K562 (cell line): ENCODE data around the gene C22orf39. TPM values are rescaled to one million over a fixed set of nuclear protein-coding genes. Genes with fewer than 3 reads are reported as not detected.

Source experiments
- EP300 ChIP-seq: IDR thresholded peaks from 2 replicates; pipeline ENCODE4 v1.6.1; 2012; ENCODE audit warnings: low read length, improper control_type of control experiment
- HNRNPK ChIP-seq: fragments of 200-400 bp; formaldehyde crosslinking; IDR thresholded peaks from one replicate; pipeline ENCODE4 v1.6.1; 2018; ENCODE audit warnings: mild to moderate bottlenecking, low read depth, low read length; ENCODE audit not compliant: poor library complexity, severe bottlenecking
- IRF2 ChIP-seq: sonication (generic); formaldehyde crosslinking; IDR thresholded peaks from 2 replicates; pipeline ENCODE4 v1.8.1; 2022; ENCODE audit warnings: mild to moderate bottlenecking, missing genetic modification reagents
- JUN ChIP-seq, 2 experiments: sonication (generic) in 1 of 2; formaldehyde crosslinking in 1 of 2; IDR thresholded peaks; 2 replicates each; pipeline versions ENCODE4 v1.6.1 to v1.8.0; 2012 to 2022; ENCODE audit warnings: borderline replicate concordance in 2 of 2, mild to moderate bottlenecking in 2 of 2, improper control_type of control experiment in 1 of 2, low read depth in 1 of 2, low read length in 1 of 2, missing genetic modification reagents in 1 of 2
- MEF2D ChIP-seq: conservative IDR thresholded peaks from 2 replicates; pipeline ENCODE4 v1.6.1; 2016; ENCODE audit warnings: low read depth, missing genetic modification characterization, missing compliant biosample characterization
- MTF1 ChIP-seq: fragments of 250-450 bp; sonication (Bioruptor Pico); IDR thresholded peaks from 2 replicates; pipeline ENCODE4 v1.9.0; 2021; ENCODE audit warnings: moderate library complexity, mild to moderate bottlenecking, inconsistent platforms, borderline replicate concordance
- NCOR1 ChIP-seq: fragments of 450-650 bp; IDR thresholded peaks from 2 replicates; pipeline ENCODE4 v1.6.1; 2016; ENCODE audit warnings: mild to moderate bottlenecking, moderate library complexity
- NEUROD1 ChIP-seq: fragments of 150-350 bp; IDR thresholded peaks from 2 replicates; pipeline ENCODE4 v1.6.1; 2014; ENCODE audit warnings: borderline replicate concordance, low read length, low read depth; ENCODE audit not compliant: partially characterized antibody
- PTBP1 ChIP-seq: fragments of 200-400 bp; formaldehyde crosslinking; IDR thresholded peaks from 2 replicates; pipeline ENCODE4 v1.6.1; 2017; ENCODE audit warnings: low read depth, low read length
- RBFOX2 ChIP-seq: fragments of 200-400 bp; formaldehyde crosslinking; IDR thresholded peaks from 2 replicates; pipeline ENCODE4 v1.6.1; 2017; ENCODE audit warnings: low read depth, mild to moderate bottlenecking, low read length, moderate library complexity
- SIN3B ChIP-seq: fragments of 450-650 bp; IDR thresholded peaks from 2 replicates; pipeline ENCODE4 v1.6.1; 2017; ENCODE audit warnings: low read depth, mild to moderate bottlenecking, moderate library complexity
- TEAD2 ChIP-seq: fragments of 450-650 bp; IDR thresholded peaks from 2 replicates; pipeline ENCODE4 v1.6.1; 2016; ENCODE audit warnings: missing genetic modification characterization, control low read depth, missing compliant biosample characterization
- ZNF232 ChIP-seq: sonication (generic); formaldehyde crosslinking; IDR thresholded peaks from 2 replicates; pipeline ENCODE4 v1.8.0; 2022; ENCODE audit warnings: mild to moderate bottlenecking, missing genetic modification reagents
- polyA plus RNA-seq, 8 experiments: library from polyadenylated mRNA; depleted of rRNA in 4 of 8; stranded (reverse) in 5 of 8; unstranded in 3 of 8; fragments of >200 nt; fragmentation: Nextera tagmentation in 2 of 8; fragmentation: Illumina TruSeq in 1 of 8; extraction: Ambion mirVana in 2 of 8; extraction: Trizol in 1 of 8; gene quantifications; 2 replicates each; pipeline versions ENCODE4 v1.2.1 to v1.2.3, GENCODE V29; 2011 to 2014; ENCODE audit warnings: inconsistent platforms in 1 of 8, missing spikeins in 1 of 8
- total RNA-seq, 7 experiments: library from RNA; depleted of rRNA in 6 of 7; stranded (reverse); fragments of >200 nt in 6 of 7; fragmentation: Illumina TruSeq in 2 of 7; extraction: Trizol in 2 of 7; gene quantifications; 2 replicates each; pipeline versions ENCODE4 v1.2.1 to v1.2.3, GENCODE V29; 2011 to 2021; ENCODE audit warnings: low replicate concordance in 1 of 7
- TF ChIP-seq, protein P1 (sequence below): sonication (generic); formaldehyde crosslinking; IDR thresholded peaks from 2 replicates; pipeline ENCODE4 v1.8.0; 2022; ENCODE audit warnings: mild to moderate bottlenecking, missing genetic modification reagents, borderline replicate concordance
- TF ChIP-seq, protein P2 (sequence below): sonication (generic); formaldehyde crosslinking; IDR thresholded peaks from 2 replicates; pipeline ENCODE4 v1.8.0; 2022; ENCODE audit warnings: mild to moderate bottlenecking, missing genetic modification reagents
- TF ChIP-seq, protein P3 (sequence below): fragments of 450-650 bp; formaldehyde crosslinking; IDR thresholded peaks from 2 replicates; pipeline ENCODE4 v1.4.0; 2022; ENCODE audit warnings: mild to moderate bottlenecking, moderate library complexity
- TF ChIP-seq, protein P4 (sequence below): sonication (generic); formaldehyde crosslinking; IDR thresholded peaks from 2 replicates; pipeline ENCODE4 v1.8.1; 2022; ENCODE audit warnings: missing genetic modification reagents
- TF ChIP-seq, protein P5 (sequence below): fragments of 150-350 bp; conservative IDR thresholded peaks from 2 replicates; pipeline ENCODE4 v1.6.1; 2014; ENCODE audit warnings: low read length

The C22orf39 gene
- total and polyA plus RNA-seq, 9 of the 15 experiments (the other 6 are each of a cell fraction or from before 2014, with no cell fraction given): 20.4 to 139 (median 66.8) TPM

DNA sequence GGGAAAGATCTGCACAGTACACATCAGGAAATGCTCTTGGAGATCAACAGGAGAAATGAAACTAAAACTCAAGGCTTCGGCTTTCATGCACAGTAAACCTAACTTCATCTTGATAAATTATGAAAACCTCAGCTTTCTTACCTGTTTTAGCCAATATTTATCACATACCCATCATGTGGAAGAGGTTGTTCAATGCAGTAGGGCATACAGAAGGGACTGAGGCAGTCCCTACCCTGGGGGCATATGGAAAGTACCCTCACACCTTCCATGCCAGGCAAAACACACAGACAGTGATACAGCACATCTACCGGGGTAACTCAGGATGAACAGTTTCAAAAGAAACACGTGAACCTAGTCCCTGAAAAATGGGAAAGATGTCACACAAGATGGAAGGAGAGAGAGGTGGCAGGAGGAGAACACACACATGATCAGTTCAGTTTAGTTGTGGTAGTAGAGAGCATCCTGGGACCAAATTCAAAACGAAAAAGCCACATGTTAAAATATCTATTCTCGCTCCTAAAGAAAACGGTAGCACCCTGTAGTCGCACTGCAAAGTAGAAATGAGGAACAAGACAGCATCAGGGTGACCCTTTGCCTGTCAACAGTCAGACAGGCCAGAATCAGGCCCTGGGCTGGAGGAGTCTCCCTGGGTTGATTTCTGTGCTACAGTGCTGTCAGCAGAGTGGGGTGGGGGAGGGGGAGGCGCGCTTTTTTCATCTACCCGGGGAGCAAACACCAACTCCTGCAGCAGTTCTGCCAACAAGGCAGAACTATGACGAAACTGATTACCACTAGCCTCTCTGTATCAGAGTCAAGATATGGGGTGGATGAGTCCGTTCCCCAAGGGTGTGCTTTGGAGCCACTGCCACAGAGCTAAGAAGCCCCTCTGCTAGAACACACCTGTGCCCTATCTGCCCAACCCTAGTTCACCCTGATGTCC, 17.3 kb downstream of the C22orf39 start (continued):
- TF ChIP-seq, protein P1, sequence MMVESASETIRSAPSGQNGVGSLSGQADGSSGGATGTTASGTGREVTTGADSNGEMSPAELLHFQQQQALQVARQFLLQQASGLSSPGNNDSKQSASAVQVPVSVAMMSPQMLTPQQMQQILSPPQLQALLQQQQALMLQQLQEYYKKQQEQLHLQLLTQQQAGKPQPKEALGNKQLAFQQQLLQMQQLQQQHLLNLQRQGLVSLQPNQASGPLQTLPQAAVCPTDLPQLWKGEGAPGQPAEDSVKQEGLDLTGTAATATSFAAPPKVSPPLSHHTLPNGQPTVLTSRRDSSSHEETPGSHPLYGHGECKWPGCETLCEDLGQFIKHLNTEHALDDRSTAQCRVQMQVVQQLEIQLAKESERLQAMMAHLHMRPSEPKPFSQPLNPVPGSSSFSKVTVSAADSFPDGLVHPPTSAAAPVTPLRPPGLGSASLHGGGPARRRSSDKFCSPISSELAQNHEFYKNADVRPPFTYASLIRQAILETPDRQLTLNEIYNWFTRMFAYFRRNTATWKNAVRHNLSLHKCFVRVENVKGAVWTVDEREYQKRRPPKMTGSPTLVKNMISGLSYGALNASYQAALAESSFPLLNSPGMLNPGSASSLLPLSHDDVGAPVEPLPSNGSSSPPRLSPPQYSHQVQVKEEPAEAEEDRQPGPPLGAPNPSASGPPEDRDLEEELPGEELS: no peak
- TF ChIP-seq TEAD2: no peak
- TF ChIP-seq SIN3B: no peak
- TF ChIP-seq, protein P2, sequence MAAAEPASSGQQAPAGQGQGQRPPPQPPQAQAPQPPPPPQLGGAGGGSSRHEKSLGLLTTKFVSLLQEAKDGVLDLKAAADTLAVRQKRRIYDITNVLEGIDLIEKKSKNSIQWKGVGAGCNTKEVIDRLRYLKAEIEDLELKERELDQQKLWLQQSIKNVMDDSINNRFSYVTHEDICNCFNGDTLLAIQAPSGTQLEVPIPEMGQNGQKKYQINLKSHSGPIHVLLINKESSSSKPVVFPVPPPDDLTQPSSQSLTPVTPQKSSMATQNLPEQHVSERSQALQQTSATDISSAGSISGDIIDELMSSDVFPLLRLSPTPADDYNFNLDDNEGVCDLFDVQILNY (CRISPR knock-in tag): no peak
- TF ChIP-seq RBFOX2: no peak
- peak; percentile 84 for TF ChIP-seq NEUROD1
- TF ChIP-seq PTBP1: peak; percentile 56; the same call in 1 of the 2 replicates
- TF ChIP-seq IRF2 (CRISPR knock-in tag): no peak
- peak; percentile 73; the same call in 1 of the 2 replicates for TF ChIP-seq EP300
- TF ChIP-seq NCOR1: no peak
- TF ChIP-seq, protein P3, sequence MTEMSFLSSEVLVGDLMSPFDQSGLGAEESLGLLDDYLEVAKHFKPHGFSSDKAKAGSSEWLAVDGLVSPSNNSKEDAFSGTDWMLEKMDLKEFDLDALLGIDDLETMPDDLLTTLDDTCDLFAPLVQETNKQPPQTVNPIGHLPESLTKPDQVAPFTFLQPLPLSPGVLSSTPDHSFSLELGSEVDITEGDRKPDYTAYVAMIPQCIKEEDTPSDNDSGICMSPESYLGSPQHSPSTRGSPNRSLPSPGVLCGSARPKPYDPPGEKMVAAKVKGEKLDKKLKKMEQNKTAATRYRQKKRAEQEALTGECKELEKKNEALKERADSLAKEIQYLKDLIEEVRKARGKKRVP (CRISPR knock-in tag): 0 out of 2 replicates have a peak, but pooled peaks have one; percentile 30
- TF ChIP-seq, protein P4, sequence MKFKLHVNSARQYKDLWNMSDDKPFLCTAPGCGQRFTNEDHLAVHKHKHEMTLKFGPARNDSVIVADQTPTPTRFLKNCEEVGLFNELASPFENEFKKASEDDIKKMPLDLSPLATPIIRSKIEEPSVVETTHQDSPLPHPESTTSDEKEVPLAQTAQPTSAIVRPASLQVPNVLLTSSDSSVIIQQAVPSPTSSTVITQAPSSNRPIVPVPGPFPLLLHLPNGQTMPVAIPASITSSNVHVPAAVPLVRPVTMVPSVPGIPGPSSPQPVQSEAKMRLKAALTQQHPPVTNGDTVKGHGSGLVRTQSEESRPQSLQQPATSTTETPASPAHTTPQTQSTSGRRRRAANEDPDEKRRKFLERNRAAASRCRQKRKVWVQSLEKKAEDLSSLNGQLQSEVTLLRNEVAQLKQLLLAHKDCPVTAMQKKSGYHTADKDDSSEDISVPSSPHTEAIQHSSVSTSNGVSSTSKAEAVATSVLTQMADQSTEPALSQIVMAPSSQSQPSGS: no peak
- no peak for TF ChIP-seq HNRNPK
- no peak for TF ChIP-seq MTF1 (CRISPR knock-in tag)
- TF ChIP-seq MEF2D: peak; percentile 38; the same call in 1 of the 2 replicates
- 0 out of 2 replicates have a peak, but pooled peaks have one; percentile 36 for TF ChIP-seq JUN (IDR thresholded peaks at IDR 0.05; ENCODE audit: borderline replicate concordance, low read depth, low read length)
- TF ChIP-seq JUN (CRISPR knock-in tag; IDR thresholded peaks at IDR 0.05; ENCODE audit: borderline replicate concordance): no peak
- no peak for TF ChIP-seq ZNF232
- TF ChIP-seq, protein P5, sequence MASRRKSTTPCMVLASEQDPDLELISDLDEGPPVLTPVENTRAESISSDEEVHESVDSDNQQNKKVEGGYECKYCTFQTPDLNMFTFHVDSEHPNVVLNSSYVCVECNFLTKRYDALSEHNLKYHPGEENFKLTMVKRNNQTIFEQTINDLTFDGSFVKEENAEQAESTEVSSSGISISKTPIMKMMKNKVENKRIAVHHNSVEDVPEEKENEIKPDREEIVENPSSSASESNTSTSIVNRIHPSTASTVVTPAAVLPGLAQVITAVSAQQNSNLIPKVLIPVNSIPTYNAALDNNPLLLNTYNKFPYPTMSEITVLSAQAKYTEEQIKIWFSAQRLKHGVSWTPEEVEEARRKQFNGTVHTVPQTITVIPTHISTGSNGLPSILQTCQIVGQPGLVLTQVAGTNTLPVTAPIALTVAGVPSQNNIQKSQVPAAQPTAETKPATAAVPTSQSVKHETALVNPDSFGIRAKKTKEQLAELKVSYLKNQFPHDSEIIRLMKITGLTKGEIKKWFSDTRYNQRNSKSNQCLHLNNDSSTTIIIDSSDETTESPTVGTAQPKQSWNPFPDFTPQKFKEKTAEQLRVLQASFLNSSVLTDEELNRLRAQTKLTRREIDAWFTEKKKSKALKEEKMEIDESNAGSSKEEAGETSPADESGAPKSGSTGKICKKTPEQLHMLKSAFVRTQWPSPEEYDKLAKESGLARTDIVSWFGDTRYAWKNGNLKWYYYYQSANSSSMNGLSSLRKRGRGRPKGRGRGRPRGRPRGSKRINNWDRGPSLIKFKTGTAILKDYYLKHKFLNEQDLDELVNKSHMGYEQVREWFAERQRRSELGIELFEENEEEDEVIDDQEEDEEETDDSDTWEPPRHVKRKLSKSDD: no peak
